WTC11 (cell line): ENCODE measurements around the gene HYPK. TPM values are rescaled to one million over a fixed set of nuclear protein-coding genes. Genes with fewer than 3 reads are reported as not detected.
A peak's percentile ranks its signal among the peaks of the same experiment; 100 is the strongest.

Source experiments
- ATAC-seq: fragments of 200-7000 bp; cut with Tn5 transposase; 2 replicates; pipeline ENCODE4 v1.10.0; 2021; ENCODE audit warnings: mild to moderate bottlenecking, moderate library complexity
- CTCF ChIA-PET: fragments of 300-600 bp; sonication (Branson Sonifier 250); formaldehyde crosslinking; loops from one replicate; lab custom pipeline; 2021; ENCODE audit warnings: antibody characterized with exemption; lab: Charles Lee
- POLR2A ChIA-PET: fragments of 350-600 bp; sonication (Branson Sonifier 250); formaldehyde crosslinking; loops from one replicate; lab custom pipeline; 2021; ENCODE audit warnings: antibody characterized with exemption; lab: Charles Lee
- DNase-seq: peaks from one replicate; pipeline ENCODE4 v3.0.0; 2021; ENCODE audit warnings: low spot score
- H3K27ac Mint-ChIP-seq: 2 replicates; pipeline ENCODE4 v1.8.0; 2021; ENCODE audit warnings: mixed read lengths
- H3K27me3 Mint-ChIP-seq: 2 replicates; pipeline ENCODE4 v1.8.0; 2021; ENCODE audit warnings: low read depth, mild to moderate bottlenecking, moderate library complexity, mixed read lengths
- H3K36me3 Mint-ChIP-seq: 2 replicates; pipeline ENCODE4 v1.8.0; 2021; ENCODE audit warnings: mixed read lengths
- H3K4me1 Mint-ChIP-seq: 2 replicates; pipeline ENCODE4 v1.8.0; 2022; ENCODE audit warnings: mixed read lengths
- H3K4me3 Mint-ChIP-seq: 2 replicates; pipeline ENCODE4 v1.8.0; 2021; ENCODE audit warnings: mild to moderate bottlenecking, moderate library complexity, mixed read lengths
- H3K9me3 Mint-ChIP-seq: 2 replicates; pipeline ENCODE4 v1.8.0; 2021; ENCODE audit warnings: mixed read lengths
- CREB1 ChIP-seq: sonication (generic); formaldehyde crosslinking; IDR thresholded peaks from 2 replicates; pipeline ENCODE4 v1.8.0; 2023; ENCODE audit warnings: mild to moderate bottlenecking, missing genetic modification reagents
- ETV6 ChIP-seq: sonication (generic); formaldehyde crosslinking; IDR thresholded peaks from 2 replicates; pipeline ENCODE4 v1.8.1; 2022; ENCODE audit warnings: mild to moderate bottlenecking, missing genetic modification reagents
- GABPB1 ChIP-seq: sonication (generic); formaldehyde crosslinking; IDR thresholded peaks from 2 replicates; pipeline ENCODE4 v1.8.1; 2023; ENCODE audit warnings: mild to moderate bottlenecking, missing genetic modification reagents
- HMGA2 ChIP-seq: fragments of 250-450 bp; sonication (Bioruptor Pico); IDR thresholded peaks from 2 replicates; pipeline ENCODE4 v1.4.0; 2021; ENCODE audit warnings: mild to moderate bottlenecking, moderate library complexity
- NR2C2 ChIP-seq: sonication (generic); formaldehyde crosslinking; IDR thresholded peaks from 2 replicates; pipeline ENCODE4 v1.8.0; 2022; ENCODE audit warnings: mild to moderate bottlenecking, missing genetic modification reagents
- RORB ChIP-seq: fragments of 250-450 bp; sonication (Bioruptor Pico); IDR thresholded peaks from 2 replicates; pipeline ENCODE4 v1.9.0; 2021; ENCODE audit warnings: mild to moderate bottlenecking
- SOX15 ChIP-seq: fragments of 250-450 bp; sonication (Bioruptor Pico); IDR thresholded peaks from 2 replicates; pipeline ENCODE4 v1.9.0; 2021; ENCODE audit warnings: mild to moderate bottlenecking
- TEAD4 ChIP-seq: sonication (generic); formaldehyde crosslinking; IDR thresholded peaks from 2 replicates; pipeline ENCODE4 v1.8.0; 2022; ENCODE audit warnings: mild to moderate bottlenecking, missing genetic modification reagents
- ZNF232 ChIP-seq: sonication (generic); formaldehyde crosslinking; IDR thresholded peaks from 2 replicates; pipeline ENCODE4 v1.8.0; 2022; ENCODE audit warnings: mild to moderate bottlenecking, missing genetic modification reagents
- ZNF263 ChIP-seq: sonication (generic); formaldehyde crosslinking; IDR thresholded peaks from 2 replicates; pipeline ENCODE4 v1.8.1; 2022; ENCODE audit warnings: low read depth, mild to moderate bottlenecking, moderate library complexity, missing genetic modification reagents
- ZNF532 ChIP-seq: fragments of 250-450 bp; sonication (Bioruptor Pico); IDR thresholded peaks from 2 replicates; pipeline ENCODE4 v1.9.0; 2021; ENCODE audit warnings: mild to moderate bottlenecking, borderline replicate concordance
- total RNA-seq: library from RNA; stranded (reverse); gene quantifications from 3 replicates; pipeline ENCODE4 v1.2.3, GENCODE V29; 2021
- TF ChIP-seq, protein P1 (sequence below): sonication (generic); formaldehyde crosslinking; IDR thresholded peaks from 2 replicates; pipeline ENCODE4 v1.8.1; 2023; ENCODE audit warnings: mild to moderate bottlenecking, missing genetic modification reagents, borderline replicate concordance
- TF ChIP-seq, protein P2 (sequence below): sonication (generic); formaldehyde crosslinking; IDR thresholded peaks from 2 replicates; pipeline ENCODE4 v1.8.1; 2022; ENCODE audit warnings: missing genetic modification reagents, borderline replicate concordance
- TF ChIP-seq, protein P3 (sequence below): sonication (generic); formaldehyde crosslinking; IDR thresholded peaks from 2 replicates; pipeline ENCODE4 v1.8.0; 2023; ENCODE audit warnings: missing genetic modification reagents, mild to moderate bottlenecking, borderline replicate concordance

Gene HYPK
- total RNA-seq, 1 experiment from 2014 or later = 22.0 TPM

DNA sequence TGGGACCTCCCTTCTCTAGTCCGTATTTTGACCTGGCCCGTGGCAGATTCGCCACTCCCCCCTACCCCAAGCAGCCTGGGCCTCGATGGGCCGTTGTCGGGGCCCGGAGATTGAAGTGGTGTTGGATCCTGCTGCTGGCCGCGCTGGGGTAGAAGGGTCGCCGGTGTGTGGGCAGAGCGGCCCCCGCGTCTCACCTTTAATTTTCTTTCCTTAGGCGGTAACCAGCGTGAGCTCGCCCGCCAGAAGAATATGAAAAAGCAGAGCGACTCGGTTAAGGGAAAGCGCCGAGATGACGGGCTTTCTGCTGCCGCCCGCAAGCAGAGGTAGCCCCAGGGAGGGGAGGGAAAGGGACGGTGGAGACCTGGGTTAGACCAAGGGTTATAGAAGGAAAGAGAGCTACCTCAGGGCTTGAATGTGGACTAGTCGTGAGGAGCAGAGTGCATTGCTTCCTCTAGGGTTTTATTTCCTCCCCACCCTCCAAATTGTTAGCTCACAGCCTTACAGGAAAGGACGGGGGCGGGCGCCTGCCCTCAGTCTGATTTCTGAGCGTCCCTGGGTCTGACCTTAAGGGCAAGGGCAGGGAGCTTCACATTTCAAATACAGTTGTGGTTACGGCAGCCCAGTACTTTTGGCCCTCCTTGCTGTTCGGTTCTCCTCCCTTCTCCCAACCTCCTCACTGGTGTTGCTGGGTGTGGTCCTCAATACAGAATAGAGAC lies 7.5 kb upstream of the HYPK start:
- Mint-ChIP-seq H3K27ac (peak overlapping the region; percentile 98), H3K4me1 (peaks cover 43% of the 10 kb centered on the region), H3K36me3 (peaks cover 39% of the 10 kb centered on the region), H3K27me3 (no peaks in the 10 kb centered on the region), H3K4me3 (peak overlapping the region; percentile 97), H3K9me3 (no peaks in the 10 kb centered on the region)
- ChIA-PET CTCF (interaction anchor here (0.5 to 11.1 kb wide), 2 partner anchors 11 to 17 kb away, joined by 4 to 75 read pairs; partner anchors contain the start of gene ELL3), POLR2A (interaction anchor here (1.1 to 1.2 kb wide), 2 partner anchors 8 to 16 kb away, joined by 3 to 6 read pairs; partner anchors contain the start of gene ELL3)
- DNase-seq = peak; percentile 23
- no peak for ATAC-seq
- no peak for TF ChIP-seq CREB1
- TF ChIP-seq NR2C2 (CRISPR knock-in tag) = no peak
- 0 out of 2 replicates have a peak, but pooled peaks have one; percentile 2 for TF ChIP-seq RORB (CRISPR knock-in tag)

GRCh38 chr15:43793647-43794046 lies 6.8 kb upstream of the HYPK start:
- ATAC-seq = no peak
- H3K9me3 Mint-ChIP-seq = no peaks in the 10 kb centered on the region
- CTCF ChIA-PET = interaction anchor here (11.1 kb wide), 1 partner anchor 18 kb away, joined by 75 read pairs; the partner anchor contains the start of gene ELL3
- peaks cover 46% of the 10 kb centered on the region for H3K4me1 Mint-ChIP-seq
- no peak for DNase-seq
- peak overlapping the region; percentile 97 for H3K4me3 Mint-ChIP-seq
- no peaks in the 10 kb centered on the region for H3K27me3 Mint-ChIP-seq
- peaks cover 43% of the 10 kb centered on the region for H3K36me3 Mint-ChIP-seq
- POLR2A ChIA-PET = interaction anchor here (1.2 to 1.5 kb wide), 2 partner anchors 17 kb away, joined by 6 read pairs; partner anchors contain the start of gene ELL3
- peak overlapping the region; percentile 60 for H3K27ac Mint-ChIP-seq
- TF ChIP-seq HMGA2 (CRISPR knock-in tag) = no peak
- TF ChIP-seq SOX15 (CRISPR knock-in tag) = no peak

GRCh38 chr15:43794269-43795037 lies 5.9 kb upstream of the HYPK start:
- ChIA-PET CTCF (interaction anchor here (11.1 kb wide), 1 partner anchor 18 kb away, joined by 75 read pairs; the partner anchor contains the start of gene ELL3), POLR2A (interaction anchor here (0.7 to 1.5 kb wide), 3 partner anchors 18 to 30 kb away, joined by 3 to 6 read pairs (median 3); partner anchors contain the start of genes ELL3 and MFAP1)
- Mint-ChIP-seq H3K9me3 (no peaks in the 10 kb centered on the region), H3K4me3 (peak overlapping the region; percentile 97), H3K36me3 (peaks cover 51% of the 10 kb centered on the region), H3K4me1 (peaks cover 50% of the 10 kb centered on the region), H3K27ac (peak overlapping the region; percentile 78), H3K27me3 (no peaks in the 10 kb centered on the region)
- DNase-seq = no peak
- no peak for ATAC-seq
- no peak for TF ChIP-seq ZNF263
- TF ChIP-seq, protein P1, sequence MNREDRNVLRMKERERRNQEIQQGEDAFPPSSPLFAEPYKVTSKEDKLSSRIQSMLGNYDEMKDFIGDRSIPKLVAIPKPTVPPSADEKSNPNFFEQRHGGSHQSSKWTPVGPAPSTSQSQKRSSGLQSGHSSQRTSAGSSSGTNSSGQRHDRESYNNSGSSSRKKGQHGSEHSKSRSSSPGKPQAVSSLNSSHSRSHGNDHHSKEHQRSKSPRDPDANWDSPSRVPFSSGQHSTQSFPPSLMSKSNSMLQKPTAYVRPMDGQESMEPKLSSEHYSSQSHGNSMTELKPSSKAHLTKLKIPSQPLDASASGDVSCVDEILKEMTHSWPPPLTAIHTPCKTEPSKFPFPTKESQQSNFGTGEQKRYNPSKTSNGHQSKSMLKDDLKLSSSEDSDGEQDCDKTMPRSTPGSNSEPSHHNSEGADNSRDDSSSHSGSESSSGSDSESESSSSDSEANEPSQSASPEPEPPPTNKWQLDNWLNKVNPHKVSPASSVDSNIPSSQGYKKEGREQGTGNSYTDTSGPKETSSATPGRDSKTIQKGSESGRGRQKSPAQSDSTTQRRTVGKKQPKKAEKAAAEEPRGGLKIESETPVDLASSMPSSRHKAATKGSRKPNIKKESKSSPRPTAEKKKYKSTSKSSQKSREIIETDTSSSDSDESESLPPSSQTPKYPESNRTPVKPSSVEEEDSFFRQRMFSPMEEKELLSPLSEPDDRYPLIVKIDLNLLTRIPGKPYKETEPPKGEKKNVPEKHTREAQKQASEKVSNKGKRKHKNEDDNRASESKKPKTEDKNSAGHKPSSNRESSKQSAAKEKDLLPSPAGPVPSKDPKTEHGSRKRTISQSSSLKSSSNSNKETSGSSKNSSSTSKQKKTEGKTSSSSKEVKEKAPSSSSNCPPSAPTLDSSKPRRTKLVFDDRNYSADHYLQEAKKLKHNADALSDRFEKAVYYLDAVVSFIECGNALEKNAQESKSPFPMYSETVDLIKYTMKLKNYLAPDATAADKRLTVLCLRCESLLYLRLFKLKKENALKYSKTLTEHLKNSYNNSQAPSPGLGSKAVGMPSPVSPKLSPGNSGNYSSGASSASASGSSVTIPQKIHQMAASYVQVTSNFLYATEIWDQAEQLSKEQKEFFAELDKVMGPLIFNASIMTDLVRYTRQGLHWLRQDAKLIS (CRISPR knock-in tag) = no peak
- TF ChIP-seq, protein P2, sequence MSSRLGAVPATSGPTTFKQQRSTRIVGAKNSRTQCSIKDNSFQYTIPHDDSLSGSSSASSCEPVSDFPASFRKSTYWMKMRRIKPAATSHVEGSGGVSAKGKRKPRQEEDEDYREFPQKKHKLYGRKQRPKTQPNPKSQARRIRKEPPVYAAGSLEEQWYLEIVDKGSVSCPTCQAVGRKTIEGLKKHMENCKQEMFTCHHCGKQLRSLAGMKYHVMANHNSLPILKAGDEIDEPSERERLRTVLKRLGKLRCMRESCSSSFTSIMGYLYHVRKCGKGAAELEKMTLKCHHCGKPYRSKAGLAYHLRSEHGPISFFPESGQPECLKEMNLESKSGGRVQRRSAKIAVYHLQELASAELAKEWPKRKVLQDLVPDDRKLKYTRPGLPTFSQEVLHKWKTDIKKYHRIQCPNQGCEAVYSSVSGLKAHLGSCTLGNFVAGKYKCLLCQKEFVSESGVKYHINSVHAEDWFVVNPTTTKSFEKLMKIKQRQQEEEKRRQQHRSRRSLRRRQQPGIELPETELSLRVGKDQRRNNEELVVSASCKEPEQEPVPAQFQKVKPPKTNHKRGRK (CRISPR knock-in tag) = no peak
- TF ChIP-seq ZNF532 (CRISPR knock-in tag) = no peak
- TF ChIP-seq ETV6 (CRISPR knock-in tag) = no peak
- no peak for TF ChIP-seq TEAD4
- TF ChIP-seq, protein P3, sequence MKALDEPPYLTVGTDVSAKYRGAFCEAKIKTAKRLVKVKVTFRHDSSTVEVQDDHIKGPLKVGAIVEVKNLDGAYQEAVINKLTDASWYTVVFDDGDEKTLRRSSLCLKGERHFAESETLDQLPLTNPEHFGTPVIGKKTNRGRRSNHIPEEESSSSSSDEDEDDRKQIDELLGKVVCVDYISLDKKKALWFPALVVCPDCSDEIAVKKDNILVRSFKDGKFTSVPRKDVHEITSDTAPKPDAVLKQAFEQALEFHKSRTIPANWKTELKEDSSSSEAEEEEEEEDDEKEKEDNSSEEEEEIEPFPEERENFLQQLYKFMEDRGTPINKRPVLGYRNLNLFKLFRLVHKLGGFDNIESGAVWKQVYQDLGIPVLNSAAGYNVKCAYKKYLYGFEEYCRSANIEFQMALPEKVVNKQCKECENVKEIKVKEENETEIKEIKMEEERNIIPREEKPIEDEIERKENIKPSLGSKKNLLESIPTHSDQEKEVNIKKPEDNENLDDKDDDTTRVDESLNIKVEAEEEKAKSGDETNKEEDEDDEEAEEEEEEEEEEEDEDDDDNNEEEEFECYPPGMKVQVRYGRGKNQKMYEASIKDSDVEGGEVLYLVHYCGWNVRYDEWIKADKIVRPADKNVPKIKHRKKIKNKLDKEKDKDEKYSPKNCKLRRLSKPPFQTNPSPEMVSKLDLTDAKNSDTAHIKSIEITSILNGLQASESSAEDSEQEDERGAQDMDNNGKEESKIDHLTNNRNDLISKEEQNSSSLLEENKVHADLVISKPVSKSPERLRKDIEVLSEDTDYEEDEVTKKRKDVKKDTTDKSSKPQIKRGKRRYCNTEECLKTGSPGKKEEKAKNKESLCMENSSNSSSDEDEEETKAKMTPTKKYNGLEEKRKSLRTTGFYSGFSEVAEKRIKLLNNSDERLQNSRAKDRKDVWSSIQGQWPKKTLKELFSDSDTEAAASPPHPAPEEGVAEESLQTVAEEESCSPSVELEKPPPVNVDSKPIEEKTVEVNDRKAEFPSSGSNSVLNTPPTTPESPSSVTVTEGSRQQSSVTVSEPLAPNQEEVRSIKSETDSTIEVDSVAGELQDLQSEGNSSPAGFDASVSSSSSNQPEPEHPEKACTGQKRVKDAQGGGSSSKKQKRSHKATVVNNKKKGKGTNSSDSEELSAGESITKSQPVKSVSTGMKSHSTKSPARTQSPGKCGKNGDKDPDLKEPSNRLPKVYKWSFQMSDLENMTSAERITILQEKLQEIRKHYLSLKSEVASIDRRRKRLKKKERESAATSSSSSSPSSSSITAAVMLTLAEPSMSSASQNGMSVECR (CRISPR knock-in tag) = no peak
- no peak for TF ChIP-seq ZNF232
- no peak for TF ChIP-seq GABPB1 (CRISPR knock-in tag)
